A673 (cell line): ENCODE results near the gene SEC61G. TPM values are rescaled to one million over a fixed set of nuclear protein-coding genes. Genes with fewer than 3 reads are reported as not detected.

Experiments used
- BruUV-seq: library from RNA; stranded (reverse); fragments of 400-500 nt; replicated peaks from 2 replicates; lab custom pipeline; 2021; lab: Mats Ljungman, UMichigan
- CTCF ChIA-PET: fragments of 300-600 bp; sonication (Branson Sonifier 250); formaldehyde crosslinking; loops from one replicate; lab custom pipeline; 2022; ENCODE audit warnings: antibody characterized with exemption; lab: Charles Lee
- POLR2A ChIA-PET: fragments of 300-600 bp; sonication (Branson Sonifier 250); formaldehyde crosslinking; loops from one replicate; lab custom pipeline; 2022; ENCODE audit warnings: antibody characterized with exemption; ENCODE audit not compliant: low non-redundant PET; lab: Charles Lee
- DNase-seq: peaks from one replicate; pipeline ENCODE4 v3.0.0-alpha.2; 2015; ENCODE audit warnings: low spot score
- H3K27ac ChIP-seq: fragments of 200-600 bp; sonication (generic); 2 replicates; pipeline ENCODE4 v1.5.1; 2016; ENCODE audit warnings: mixed run types, low read depth, mild to moderate bottlenecking, mixed read lengths, antibody characterized with exemption, low read length; ENCODE audit not compliant: poor library complexity, severe bottlenecking
- H3K27me3 ChIP-seq: fragments of 200-600 bp; sonication (generic); replicated peaks from 2 replicates; pipeline ENCODE4 v1.6.1; 2017; ENCODE audit warnings: mixed run types, low read depth, mild to moderate bottlenecking, mixed read lengths, antibody characterized with exemption, low read length; ENCODE audit not compliant: insufficient read depth, poor library complexity
- H3K36me3 ChIP-seq: fragments of 200-600 bp; sonication (generic); 2 replicates; pipeline ENCODE4 v1.6.1; 2016; ENCODE audit warnings: mixed run types, mild to moderate bottlenecking, mixed read lengths, antibody characterized with exemption, low read length; ENCODE audit not compliant: insufficient read depth, poor library complexity, severe bottlenecking
- H3K4me1 ChIP-seq: fragments of 200-600 bp; sonication (generic); 2 replicates; pipeline ENCODE4 v1.6.1; 2017; ENCODE audit warnings: mixed run types, mild to moderate bottlenecking, mixed read lengths, antibody characterized with exemption, low read length; ENCODE audit not compliant: insufficient read depth, poor library complexity, severe bottlenecking
- H3K4me3 ChIP-seq: fragments of 200-600 bp; sonication (generic); 2 replicates; pipeline ENCODE4 v1.5.1; 2016; ENCODE audit warnings: low read depth, mixed run types, mild to moderate bottlenecking, mixed read lengths, low read length; ENCODE audit not compliant: poor library complexity, severe bottlenecking
- H3K9me3 ChIP-seq: fragments of 200-600 bp; sonication (generic); 2 replicates; pipeline ENCODE4 v1.6.1; 2016; ENCODE audit warnings: mixed run types, low read depth, mild to moderate bottlenecking, mixed read lengths, antibody characterized with exemption, low read length; ENCODE audit not compliant: poor library complexity, severe bottlenecking
- EZH2 ChIP-seq: fragments of 200-600 bp; sonication (generic); IDR thresholded peaks from 2 replicates; pipeline ENCODE4 v1.6.1; 2017; ENCODE audit warnings: borderline replicate concordance, low read depth, mild to moderate bottlenecking, mixed read lengths, antibody characterized with exemption, low read length; ENCODE audit not compliant: poor library complexity, severe bottlenecking
- intact Hi-C: fragments of 100-400 bp; cut with micrococcal nuclease; formaldehyde crosslinking; loops from one replicate; pipeline ENCODE4 v1.10.0; 2022; ENCODE audit not compliant: unreplicated experiment
- total RNA-seq: library from RNA; stranded (reverse); gene quantifications from 2 replicates; pipeline ENCODE4 v1.2.3, GENCODE V29; 2021
- TF ChIP-seq, protein P1 (sequence below): fragments of 300-800, 200-600 bp; sonication (generic); conservative IDR thresholded peaks from 2 replicates; pipeline ENCODE4 v1.5.1; 2017; ENCODE audit warnings: low read depth, mild to moderate bottlenecking, antibody characterized with exemption, low read length, moderate library complexity, mixed read lengths

Gene SEC61G
- total RNA-seq, 1 experiment from 2014 or later = 136 TPM

GRCh38 chr7:54799792-54800191 lies 40.8 kb upstream of the SEC61G start:
- Histone ChIP-seq H3K36me3 (no peaks in the 10 kb centered on the region), H3K9me3 (no peaks in the 10 kb centered on the region), H3K27ac (no peak overlapping the region), H3K4me1 (no peaks in the 10 kb centered on the region), H3K27me3 (peaks cover 9% of the 10 kb centered on the region), H3K4me3 (no peak overlapping the region)
- TF ChIP-seq EZH2 = no peak
- TF ChIP-seq, protein P1, sequence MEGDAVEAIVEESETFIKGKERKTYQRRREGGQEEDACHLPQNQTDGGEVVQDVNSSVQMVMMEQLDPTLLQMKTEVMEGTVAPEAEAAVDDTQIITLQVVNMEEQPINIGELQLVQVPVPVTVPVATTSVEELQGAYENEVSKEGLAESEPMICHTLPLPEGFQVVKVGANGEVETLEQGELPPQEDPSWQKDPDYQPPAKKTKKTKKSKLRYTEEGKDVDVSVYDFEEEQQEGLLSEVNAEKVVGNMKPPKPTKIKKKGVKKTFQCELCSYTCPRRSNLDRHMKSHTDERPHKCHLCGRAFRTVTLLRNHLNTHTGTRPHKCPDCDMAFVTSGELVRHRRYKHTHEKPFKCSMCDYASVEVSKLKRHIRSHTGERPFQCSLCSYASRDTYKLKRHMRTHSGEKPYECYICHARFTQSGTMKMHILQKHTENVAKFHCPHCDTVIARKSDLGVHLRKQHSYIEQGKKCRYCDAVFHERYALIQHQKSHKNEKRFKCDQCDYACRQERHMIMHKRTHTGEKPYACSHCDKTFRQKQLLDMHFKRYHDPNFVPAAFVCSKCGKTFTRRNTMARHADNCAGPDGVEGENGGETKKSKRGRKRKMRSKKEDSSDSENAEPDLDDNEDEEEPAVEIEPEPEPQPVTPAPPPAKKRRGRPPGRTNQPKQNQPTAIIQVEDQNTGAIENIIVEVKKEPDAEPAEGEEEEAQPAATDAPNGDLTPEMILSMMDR = no peak
- intact Hi-C loops = no loop called here
- POLR2A ChIA-PET = no interaction called here
- DNase-seq = no peak
- CTCF ChIA-PET = no interaction called here
- BruUV-seq = no TSS peak

GRCh38 chr7:54798530-54798929 lies 39.5 kb upstream of the SEC61G start:
- ChIA-PET POLR2A (no interaction called here), CTCF (interaction anchor here (1.1 kb wide), 1 partner anchor 10 kb away, joined by 4 read pairs; no protein-coding TSS in a partner anchor)
- DNase-seq = peak; percentile 15
- H3K27ac ChIP-seq = no peak overlapping the region
- no peak overlapping the region for H3K4me3 ChIP-seq
- H3K36me3 ChIP-seq = no peaks in the 10 kb centered on the region
- no peaks in the 10 kb centered on the region for H3K4me1 ChIP-seq
- no TSS peak for BruUV-seq
- intact Hi-C loops = no loop called here
- TF ChIP-seq, protein P1 = no peak
- no peak for TF ChIP-seq EZH2
- H3K27me3 ChIP-seq = peaks cover 9% of the 10 kb centered on the region
- H3K9me3 ChIP-seq = no peaks in the 10 kb centered on the region

- ChIA-PET POLR2A (no interaction called here), CTCF (no interaction called here)
- BruUV-seq = no TSS peak
Observed at GRCh38 chr7:54796853-54797252, 37.8 kb upstream of the SEC61G start.

More at GRCh38 chr7:54796853-54797252, 37.8 kb upstream of the SEC61G start:
- Histone ChIP-seq H3K4me1 (no peaks in the 10 kb centered on the region), H3K4me3 (no peak overlapping the region), H3K27me3 (peaks cover 4% of the 10 kb centered on the region), H3K27ac (no peak overlapping the region), H3K9me3 (no peaks in the 10 kb centered on the region), H3K36me3 (no peaks in the 10 kb centered on the region)
- TF ChIP-seq, protein P1 = no peak
- no peak for TF ChIP-seq EZH2
- intact Hi-C loops = no loop called here
- no peak for DNase-seq
